Activated CD4-positive, alpha-beta T cell treated with anti-CD3 and anti-CD28 coated beads for 1 hour (primary cell): ENCODE results near the gene TMEM183A.

Experiments
- DNase-seq: peaks from one replicate; pipeline ENCODE4 v3.0.0-alpha.2; 2020

TMEM183A gene

DNA sequence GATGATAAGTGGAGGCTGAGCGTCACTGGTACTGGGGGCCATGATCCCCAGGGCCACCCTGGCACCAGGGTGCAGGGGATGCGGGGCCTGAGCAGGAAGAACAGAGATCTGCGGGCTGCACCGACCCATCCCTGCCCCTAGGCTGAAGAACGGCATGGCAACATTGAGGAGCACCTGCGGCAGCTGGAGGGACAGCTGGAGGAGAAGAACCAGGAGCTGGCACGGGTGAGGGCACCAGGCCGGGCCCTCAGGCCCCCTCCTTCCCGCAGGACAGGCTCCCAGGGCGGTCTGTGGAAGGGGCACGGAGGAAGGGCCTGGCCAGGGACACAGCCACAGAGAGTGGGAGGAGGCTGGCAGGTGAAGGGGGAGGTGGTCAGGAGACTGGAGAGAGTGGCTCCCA is 40.9 kb downstream of the TMEM183A start:
- DNase-seq = no peak

DNA sequence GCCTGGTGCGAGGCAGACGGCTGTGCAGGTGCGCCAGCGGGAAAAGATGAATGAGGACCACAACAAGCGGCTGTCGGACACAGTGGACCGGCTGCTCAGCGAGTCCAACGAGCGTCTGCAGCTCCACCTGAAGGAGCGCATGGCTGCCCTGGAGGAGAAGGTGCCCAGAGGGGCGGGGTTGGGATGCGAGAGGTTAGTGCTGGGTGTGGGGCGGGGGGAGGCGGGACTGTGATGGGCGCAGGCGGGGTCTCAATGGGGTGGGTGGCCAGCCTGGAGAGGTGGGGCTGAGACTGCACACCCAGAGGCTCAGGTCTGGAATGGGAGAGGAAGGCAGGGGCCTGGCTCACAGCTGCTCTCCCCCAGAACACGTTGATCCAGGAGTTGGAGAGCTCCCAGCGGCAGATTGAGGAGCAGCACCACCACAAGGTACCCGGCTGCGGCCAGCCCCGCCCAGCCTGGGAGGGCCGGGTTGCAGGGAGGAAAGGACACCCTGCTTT is 41.4 kb downstream of the TMEM183A start:
- DNase-seq = no peak

DNA sequence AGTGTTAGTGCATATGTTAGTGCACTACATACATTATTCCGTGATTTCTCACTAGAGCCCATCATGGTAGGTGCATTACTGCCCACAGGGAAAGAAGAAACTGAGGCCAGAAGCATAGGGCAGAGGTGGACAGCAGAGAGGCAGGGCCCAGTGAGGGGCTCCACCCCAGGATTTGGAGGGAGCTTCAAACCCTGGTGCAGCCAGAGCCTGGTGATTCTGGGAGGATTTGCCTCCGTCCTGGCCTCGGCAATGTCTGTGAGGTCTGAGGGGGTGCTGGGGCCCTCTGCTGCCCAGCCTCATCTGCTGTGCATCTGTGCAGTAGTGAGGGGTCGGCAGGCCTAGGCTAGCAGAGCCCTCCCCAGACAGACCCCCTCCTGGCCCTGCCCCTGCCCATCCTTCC is 41.9 kb downstream of the TMEM183A start:
- no peak for DNase-seq

DNA sequence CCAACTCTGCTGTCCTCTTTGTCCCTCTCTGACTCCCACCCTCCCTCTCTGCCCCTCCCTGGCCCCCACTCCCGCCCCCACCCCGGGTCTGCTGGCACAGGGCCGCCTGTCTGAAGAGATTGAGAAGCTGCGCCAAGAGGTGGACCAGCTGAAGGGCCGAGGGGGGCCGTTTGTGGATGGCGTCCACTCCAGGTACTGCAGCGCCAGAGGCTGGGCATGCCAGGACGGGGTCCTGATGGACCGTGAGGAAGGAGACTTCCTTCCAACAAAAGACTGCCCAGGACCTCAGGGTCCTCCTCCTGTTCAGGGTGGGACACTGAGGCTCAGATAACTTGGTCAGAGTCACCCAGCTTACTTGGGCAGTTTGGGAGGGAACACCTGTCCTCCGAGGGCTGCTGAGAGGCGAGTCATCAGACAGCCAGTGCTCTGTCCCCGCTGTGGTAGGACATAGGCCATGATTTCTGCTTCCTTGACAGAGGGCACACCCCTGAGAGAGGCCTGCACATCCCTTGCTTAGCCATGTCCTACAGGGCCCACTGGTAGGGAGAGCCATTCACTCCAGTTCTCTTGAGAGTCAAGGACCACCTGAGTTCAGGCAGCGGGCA is 42.5 kb downstream of the TMEM183A start:
- DNase-seq = no peak

DNA sequence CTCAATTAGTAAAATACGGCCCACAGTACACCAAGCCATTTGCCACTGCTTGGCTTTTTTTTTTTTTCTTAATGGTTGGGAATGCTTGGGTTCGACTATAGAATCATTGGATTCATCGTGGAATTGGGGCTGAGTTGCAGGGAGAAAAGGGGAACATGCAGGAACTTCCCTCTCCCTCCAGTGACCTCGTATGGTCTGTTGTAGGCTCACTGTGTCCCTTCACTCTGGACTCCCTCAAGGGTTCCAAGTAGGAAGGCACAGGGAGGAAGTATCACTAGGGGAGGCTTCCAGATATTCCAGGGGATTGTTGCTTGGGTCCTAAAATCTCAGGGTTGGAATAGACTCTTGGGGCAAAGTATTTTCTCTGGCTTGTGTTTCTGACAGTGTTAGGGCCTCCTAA is 43.7 kb downstream of the TMEM183A start:
- no peak for DNase-seq

DNA sequence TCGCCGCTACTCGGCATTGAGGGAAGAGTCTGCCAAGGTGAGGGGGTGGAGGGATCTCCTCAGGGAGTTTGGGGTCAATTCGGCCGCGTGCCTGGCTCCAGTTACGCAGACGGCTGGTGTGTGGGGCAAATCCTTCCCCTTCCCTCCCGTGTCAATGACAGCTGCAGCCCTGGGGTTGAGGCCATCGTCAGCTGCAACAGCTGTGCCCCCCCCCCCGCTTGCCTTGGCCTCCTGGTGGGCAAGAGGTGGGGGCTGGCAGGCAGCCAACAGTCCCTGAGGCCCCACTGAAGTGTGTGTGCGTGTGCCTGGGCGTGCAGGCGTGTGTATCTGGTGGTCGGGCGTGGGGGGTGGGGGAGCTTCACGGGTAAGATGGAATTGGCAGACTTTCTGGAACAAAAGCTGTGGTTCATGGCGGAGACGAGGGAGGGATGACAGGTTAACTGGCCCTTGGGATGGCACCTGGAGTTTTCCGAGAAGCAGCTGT is 44.7 kb downstream of the TMEM183A start:
- DNase-seq = no peak

DNA sequence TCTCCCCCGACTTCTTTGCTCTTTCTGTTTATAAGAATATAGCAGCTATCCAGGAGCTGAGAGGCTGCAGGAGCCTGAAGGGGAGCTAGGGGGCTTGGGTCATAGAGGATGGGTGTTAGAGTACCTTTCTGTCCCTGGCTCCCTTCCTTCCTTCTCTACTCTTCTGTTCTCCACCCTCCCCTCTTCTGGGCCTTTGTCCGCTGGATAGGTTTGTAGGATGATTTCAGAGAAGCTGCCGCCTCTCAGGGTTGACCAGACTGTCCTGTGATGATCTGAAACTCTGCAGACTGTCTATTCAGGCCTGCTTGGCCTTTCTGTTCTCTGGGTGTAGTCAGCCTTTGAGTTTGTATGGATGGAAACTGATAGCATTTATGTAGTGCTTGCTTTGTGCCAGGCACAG is 45.4 kb downstream of the TMEM183A start:
- DNase-seq = no peak

DNA sequence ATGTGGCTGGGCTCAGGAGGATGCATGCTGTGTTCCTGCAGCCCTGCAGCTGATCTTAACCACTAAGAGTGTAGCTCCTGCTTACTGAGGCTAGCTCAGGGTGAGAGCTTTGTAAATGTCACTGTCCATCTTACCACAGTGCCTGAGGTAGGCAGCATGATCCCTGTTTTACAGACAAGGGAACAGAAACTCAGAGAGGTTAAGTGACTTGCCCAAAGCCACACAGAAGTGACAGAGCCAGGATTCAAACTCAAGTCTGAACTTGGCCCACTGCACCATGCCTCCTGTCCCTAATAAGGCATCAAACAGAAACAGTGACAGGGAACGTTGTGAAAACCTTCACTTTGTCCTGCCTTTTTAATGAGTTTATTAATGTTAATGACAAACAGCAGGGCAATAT is 47.0 kb downstream of the TMEM183A start:
- no peak for DNase-seq

DNA sequence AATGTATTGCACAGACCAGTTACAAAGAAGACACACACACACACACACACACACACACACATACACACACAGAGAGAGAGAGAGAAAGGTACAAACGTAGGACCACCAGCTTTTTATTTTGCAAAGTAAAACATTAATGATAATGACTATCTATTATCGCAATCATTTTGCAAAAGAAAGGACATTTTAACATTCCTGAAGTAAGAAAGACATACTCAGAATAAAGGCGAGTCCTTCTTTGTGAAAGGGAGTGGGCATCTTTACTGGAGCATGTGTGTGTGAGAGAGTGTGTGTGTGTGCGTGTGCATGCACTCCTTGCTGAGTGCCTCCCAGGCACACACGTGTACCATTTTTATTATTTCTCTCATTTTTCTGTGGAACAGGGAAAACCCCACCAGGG is 47.5 kb downstream of the TMEM183A start:
- no peak for DNase-seq

DNA sequence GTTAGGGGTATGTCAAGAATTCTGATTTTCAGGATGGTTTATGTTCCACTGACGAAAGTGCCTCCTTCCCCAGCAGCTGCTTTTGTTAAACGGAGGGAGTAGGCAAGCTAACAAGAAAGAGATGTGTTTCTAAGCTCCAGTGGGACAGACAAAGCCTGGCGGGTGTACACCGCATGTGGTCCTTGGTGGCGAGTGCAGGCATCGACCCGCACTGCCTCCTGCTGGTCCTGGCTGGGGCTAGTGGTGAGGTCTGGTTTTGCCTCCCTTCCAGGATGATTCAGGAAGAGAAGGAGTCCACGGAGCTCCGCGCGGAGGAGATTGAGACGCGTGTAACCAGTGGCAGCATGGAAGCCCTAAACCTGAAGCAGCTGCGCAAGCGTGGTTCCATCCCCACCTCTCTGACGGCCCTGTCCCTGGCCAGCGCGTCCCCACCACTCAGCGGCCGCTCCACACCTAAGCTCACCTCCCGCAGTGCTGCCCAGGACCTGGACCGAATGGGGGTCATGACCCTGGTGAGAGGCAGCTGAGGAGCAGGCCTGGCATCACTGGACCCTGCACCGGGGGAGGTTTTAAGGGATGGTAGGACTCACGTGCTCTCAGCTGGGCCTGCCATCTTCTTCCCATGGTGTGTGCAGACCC is 48.1 kb downstream of the TMEM183A start:
- no peak for DNase-seq

DNA sequence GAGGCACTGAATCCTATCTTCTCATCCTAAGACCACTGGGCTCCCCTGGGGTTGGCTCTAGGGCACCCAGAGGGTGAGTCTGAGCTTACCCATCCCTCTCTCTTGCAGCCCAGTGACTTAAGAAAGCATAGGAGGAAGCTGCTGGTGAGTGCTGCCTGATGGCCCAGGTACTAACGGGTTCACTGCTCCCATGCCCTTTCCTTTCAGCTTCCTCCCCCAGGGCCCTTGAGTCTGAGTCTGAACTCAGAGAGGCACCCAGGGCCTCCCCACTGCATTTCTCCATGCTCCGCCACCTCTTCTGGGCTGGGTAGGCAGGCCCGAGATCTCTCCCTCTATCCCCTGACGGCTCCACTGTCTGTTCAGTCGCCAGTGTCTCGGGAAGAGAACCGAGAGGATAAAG is 48.8 kb downstream of the TMEM183A start:
- no peak for DNase-seq

DNA sequence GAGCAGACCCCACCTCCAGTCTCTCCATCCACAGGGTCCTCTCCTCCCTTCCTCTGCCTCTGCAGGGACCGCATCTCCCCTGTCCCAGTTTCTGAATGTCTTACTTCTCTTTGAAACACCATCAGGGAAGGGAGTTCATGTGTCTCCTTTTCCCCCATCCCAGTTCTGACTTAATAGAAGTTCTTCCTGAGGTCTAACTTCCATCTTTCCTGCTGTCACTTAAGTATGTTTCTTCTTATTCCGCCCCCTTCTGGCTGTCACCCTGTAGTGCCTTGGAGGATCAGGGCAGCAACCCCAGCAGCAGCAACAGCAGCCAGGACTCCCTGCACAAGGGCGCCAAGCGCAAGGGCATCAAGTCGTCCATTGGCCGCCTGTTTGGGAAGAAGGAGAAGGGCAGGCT is 49.3 kb downstream of the TMEM183A start:
- no peak for DNase-seq

DNA sequence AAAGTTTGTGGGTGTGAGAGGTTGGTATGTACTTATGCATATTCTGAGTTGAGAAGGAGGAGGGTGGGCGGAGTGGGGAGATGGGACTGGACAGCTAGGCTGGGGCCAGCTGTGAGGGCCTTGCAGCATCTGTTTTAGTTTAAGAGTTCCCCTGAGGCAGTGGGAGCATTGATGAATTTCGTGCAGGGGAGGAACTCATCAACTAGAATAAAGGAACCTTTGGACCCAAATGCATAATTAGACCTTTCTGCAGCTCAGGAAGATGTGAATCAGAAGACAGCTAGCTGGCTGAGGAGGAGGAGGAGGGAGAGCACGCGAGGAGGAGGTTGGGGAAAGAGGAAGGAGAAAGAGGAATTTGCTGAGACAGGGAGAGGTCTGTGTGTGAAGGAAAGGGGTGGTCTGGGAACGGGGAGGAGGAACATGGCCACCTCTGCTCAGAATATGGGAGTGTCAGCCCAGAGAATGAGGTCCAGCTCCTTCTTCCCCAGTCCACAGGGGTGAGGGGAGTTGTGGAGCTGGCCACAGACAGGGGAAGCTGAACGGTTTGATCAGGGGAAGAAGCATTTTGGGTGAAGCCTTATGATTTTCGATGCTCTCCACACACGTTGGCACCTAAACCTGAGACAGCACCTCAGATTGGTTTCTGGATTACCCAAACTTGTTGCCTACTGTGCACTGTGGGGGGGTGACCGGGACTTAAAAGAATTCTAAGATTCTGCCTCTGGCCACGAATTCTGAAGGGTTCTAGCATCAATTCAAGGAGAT is 50.9 kb downstream of the TMEM183A start:
- DNase-seq = no peak

DNA sequence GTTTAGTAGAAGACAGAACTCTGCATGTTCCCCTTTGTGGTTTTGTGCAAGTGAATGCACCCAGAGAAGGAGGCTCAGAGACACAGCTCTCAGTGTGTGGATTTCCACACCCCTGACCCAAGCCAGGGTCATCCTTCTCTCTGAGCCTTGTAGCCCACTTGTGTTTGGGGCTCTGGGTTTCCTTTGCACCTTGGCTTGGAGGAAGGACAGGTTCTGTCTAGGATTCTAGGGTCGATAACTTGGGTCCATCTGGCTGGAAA is 51.4 kb downstream of the TMEM183A start:
- no peak for DNase-seq

DNA sequence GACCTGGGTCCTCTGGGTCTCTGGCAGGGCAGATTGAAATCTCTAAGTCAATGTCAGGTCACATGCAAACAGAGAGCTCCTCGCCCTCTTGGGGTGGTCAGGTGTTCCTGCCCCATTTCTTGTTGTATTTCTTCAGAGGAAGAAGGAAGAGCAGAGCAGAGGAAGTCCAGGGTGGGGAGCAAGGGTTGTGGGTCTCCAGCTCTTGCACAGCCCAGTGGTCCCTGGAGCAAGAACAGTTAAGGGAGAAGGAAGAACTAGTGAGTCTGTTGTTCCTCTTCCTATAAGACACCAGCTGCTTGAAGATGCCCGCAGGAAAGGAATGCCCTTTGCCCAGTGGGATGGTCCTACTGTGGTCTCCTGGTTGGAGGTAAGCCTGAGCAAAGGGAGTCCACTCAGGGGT is 52.3 kb downstream of the TMEM183A start:
- no peak for DNase-seq

DNA sequence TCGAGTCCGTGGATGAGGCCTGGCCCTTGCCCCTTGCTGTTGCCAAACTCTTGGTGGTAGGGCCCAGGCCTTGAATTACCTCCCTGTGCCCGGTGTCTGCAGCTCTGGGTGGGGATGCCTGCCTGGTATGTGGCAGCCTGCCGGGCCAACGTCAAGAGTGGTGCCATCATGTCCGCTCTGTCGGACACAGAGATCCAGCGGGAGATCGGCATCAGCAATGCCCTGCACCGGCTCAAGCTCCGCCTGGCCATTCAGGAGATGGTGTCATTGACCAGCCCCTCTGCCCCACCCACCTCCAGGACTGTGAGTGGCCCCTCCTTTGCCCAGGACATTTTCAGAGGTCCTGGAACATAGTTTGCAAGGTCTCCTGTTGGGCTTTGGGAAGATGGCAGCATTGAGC is 52.9 kb downstream of the TMEM183A start:
- DNase-seq = no peak

DNA sequence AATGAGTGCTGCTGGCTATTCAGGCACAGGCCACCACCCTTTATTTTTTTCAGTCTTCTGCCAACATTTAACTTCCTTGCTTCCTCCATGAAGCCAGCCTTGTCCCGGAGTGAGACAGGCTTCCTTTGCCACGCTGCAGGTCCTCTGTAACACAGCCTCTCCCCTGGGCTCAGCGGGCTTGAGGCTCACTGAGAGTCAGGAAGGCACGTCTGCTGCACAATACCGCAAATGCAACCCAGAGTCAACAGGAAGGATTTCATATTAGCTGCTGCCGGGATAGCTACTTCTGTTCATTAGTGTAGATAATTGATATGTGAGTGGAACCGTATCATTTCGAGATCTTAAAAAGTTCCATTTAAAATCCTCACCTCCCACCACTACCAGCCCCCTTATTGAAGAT is 56.1 kb downstream of the TMEM183A start:
- no peak for DNase-seq

DNA sequence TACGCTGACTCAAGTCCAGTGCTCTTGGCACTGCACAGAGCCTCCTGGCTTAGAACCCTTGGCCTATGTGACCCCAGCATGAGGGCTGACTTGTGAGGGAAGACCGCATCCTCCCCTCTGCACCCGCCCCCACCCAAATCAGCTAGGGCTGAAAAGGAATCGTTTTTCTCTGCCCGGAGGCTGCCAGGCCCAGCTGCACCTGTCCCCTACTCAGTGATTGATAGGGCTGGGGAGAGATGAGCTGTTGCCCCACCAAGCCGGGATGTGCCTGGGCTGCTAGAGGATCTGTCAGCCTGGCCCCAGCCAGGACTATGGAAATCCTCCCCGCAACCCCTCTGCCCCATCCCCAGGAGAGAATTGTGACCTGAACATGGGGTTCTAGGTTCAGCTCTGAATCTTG is 58.0 kb downstream of the TMEM183A start:
- DNase-seq = no peak

DNA sequence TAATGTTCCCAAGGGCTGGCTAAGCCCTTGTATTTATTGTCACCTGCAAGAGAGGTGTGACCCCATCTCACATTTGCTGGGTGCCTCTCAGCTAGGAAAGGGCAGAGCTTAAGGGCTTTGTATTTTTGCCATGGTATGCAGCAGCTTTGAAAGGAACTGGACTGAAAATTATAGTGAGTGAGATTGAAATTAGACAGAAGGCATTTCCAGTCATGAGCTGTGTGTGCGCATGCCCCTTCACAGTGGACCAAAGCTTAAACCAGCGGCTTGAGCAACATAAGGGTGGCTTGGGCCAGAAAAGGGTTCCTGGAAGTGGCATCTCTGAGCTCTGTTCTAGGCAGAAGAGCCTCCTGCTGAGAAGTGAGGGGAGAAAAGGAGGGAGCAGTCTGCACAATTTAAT is 58.8 kb downstream of the TMEM183A start:
- DNase-seq = no peak

DNA sequence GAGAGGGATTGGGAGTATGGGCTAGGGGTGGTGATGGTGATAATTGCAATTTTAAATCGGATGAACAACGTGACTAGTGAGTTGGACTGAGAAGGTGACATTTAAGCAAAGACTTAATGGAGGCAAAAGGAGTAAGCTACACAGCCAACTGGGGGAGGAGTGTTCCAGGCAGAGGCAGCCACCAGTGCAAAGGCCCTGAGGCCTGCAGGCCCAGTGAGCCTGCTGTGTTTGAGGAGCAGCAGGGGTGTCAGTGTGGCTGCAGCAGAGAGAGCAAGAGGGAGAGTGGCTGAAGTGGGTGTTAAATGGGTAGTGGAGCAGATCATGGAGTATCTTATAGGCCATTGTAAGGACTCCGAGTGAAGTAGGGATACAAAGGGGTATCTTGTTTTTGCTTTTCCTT is 59.8 kb downstream of the TMEM183A start:
- no peak for DNase-seq

DNA sequence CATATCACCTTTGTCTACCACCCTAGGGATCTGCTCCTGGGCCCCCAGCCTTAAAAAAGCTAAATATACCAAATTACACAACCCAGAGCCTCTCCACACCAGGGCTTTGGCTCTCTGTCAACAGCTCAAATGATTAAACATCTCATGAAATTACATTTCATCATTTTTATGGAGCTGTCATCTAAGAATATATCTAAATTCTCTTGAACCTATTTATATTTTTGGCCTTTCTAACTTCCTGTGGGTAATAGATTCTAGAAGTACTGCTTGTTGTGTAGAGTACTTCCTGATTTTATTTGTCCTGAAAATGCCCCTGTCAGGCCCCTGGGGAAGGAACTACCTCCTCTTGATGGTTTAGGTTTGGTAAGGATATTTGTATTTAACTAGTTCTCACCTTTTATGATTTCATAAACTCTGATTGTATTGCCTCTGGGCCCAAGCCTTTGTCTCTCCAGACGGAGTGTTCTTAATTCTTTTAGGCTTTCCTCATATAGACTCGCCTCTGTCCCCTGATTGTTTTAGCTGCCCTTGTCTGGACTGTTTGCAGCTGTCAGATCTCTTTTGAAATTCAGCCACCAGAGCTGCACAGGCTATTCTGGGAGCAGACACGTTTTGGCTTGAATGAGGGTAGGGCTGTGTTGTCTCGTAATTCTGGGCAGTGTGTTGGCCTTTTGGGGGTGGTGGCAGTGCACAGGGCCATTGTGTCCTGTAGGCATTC is 62.0 kb downstream of the TMEM183A start:
- no peak for DNase-seq

DNA sequence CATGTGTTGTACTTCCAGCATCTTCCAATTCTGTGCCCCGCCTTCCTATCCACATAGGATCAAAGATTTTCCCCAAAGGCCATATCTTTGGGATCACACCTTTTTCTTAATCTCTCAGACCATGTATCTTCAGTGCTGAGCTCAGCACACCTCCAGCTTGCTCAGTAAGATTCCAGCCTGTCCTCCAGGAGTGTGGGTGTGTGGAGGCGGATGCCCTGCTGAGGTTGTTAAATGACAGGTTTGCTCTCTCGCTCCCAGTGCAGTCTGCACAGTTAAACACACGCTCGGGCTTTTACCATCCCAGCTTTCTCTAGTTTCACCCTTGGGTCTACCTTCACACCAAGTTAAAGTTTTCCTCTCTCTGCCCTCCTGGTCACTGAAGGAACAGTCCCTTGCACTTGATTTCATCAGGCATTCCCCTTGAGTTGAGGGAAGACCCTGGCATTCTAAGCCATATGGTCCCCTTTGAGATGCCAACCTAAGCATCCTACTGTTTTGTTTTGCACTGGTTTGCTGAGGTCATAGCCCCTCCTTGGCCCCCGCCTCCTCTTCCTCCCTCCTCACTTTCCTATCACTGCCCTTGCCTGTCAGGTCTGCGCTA is 64.9 kb downstream of the TMEM183A start:
- DNase-seq = no peak

DNA sequence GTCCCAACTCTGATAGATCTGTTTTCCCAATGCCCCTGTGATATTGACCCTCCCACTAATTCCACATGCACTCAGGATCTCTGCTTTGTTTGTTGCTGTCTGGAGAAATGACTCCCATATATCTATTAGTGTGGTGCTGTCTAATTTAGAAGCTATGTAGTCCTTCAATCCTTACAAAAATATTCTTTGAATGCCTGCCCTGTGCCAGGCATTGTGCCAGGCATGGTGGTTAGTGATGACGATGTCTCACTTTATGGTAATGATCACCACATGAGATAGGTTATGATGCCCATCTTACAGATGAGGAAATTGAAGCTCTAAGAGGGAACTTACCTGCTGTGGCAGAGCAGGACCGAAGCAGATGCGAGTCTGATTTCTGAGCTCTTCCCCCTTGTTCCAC is 65.7 kb downstream of the TMEM183A start:
- no peak for DNase-seq
